ENCODE results near the gene NCEH1.
A peak's percentile ranks its signal among the peaks of the same experiment; 100 is the strongest.

NCEH1 gene

GRCh38 chr3:172751175-172751704, 40.4 kb upstream of the NCEH1 start:
- peak overlapping the region; percentile 97 for H3K9ac ChIP-seq (ENCODE audit: low read depth, low read length, poor library complexity, severe bottlenecking)
- TF ChIP-seq EZH2phosphoT487 (IDR thresholded peaks at IDR 0.05; ENCODE audit: borderline replicate concordance) (no peak), CTCF (conservative IDR thresholded peaks at IDR 0.05; ENCODE audit: low read length) (no peak)
- H3K4me1 ChIP-seq (ENCODE audit: insufficient read depth, low read length, poor library complexity, severe bottlenecking) = peaks cover 35% of the 10 kb centered on the region
- H3F3A ChIP-seq (ENCODE audit: low read depth) = no peaks in the 10 kb centered on the region
- peak overlapping the region; percentile 79 for H2AFZ ChIP-seq (ENCODE audit: low read length)
- peak overlapping the region; percentile 77 for H3K4me3 ChIP-seq (ENCODE audit: low read length, poor library complexity, severe bottlenecking)
- peak overlapping the region; percentile 75 for H3K4me2 ChIP-seq (ENCODE audit: low read depth, low read length, poor library complexity, severe bottlenecking)
- peaks cover 35% of the 10 kb centered on the region for H4K20me1 ChIP-seq (ENCODE audit: insufficient read depth, low read length, poor library complexity, severe bottlenecking)
- H3K27me3 ChIP-seq (ENCODE audit: insufficient read depth, low read length, poor library complexity, severe bottlenecking) = no peaks in the 10 kb centered on the region
- peaks cover 10% of the 10 kb centered on the region; the same call in 1 of the 2 replicates for H3K36me3 ChIP-seq (ENCODE audit: insufficient read depth, low read length)
- H3K9me2 ChIP-seq (replicated peaks; ENCODE audit: low read depth, low read length) = no peaks in the 10 kb centered on the region
- no peaks in the 10 kb centered on the region for H3K9me3 ChIP-seq (ENCODE audit: insufficient read depth, low read depth, low read length)
- peaks cover 56% of the 10 kb centered on the region for H3K79me2 ChIP-seq (ENCODE audit: insufficient read depth, low read length)

GRCh38 chr3:172750368-172751174, 39.7 kb upstream of the NCEH1 start, which contains the start of gene ECT2:
ECT2 (plus strand) TSS chr3:172750726; CDS start chr3:172754531, 3,805 bp downstream.
- Histone ChIP-seq H3K9me2 (replicated peaks; ENCODE audit: low read depth, low read length) (no peaks in the 10 kb centered on the region), H2AFZ (ENCODE audit: low read length) (peak within 1 kb of the TSS; percentile 79), H4K20me1 (ENCODE audit: insufficient read depth, low read length, poor library complexity, severe bottlenecking) (peaks cover 29% of the 10 kb centered on the region), H3K4me3 (ENCODE audit: low read length, poor library complexity, severe bottlenecking) (peak within 1 kb of the TSS; percentile 77), H3K4me1 (ENCODE audit: insufficient read depth, low read length, poor library complexity, severe bottlenecking) (peaks cover 28% of the 10 kb centered on the region), H3K27me3 (ENCODE audit: insufficient read depth, low read length, poor library complexity, severe bottlenecking) (no peaks in the 10 kb centered on the region), H3F3A (ENCODE audit: low read depth) (no peaks in the 10 kb centered on the region), H3K79me2 (ENCODE audit: insufficient read depth, low read length) (peaks cover 49% of the 10 kb centered on the region), H3K9me3 (ENCODE audit: insufficient read depth, low read depth, low read length) (no peaks in the 10 kb centered on the region), H3K4me2 (ENCODE audit: low read depth, low read length, poor library complexity, severe bottlenecking) (peak within 1 kb of the TSS; percentile 75), H3K9ac (ENCODE audit: low read depth, low read length, poor library complexity, severe bottlenecking) (peak within 1 kb of the TSS; percentile 97), H3K36me3 (ENCODE audit: insufficient read depth, low read length) (peaks cover 4% of the 10 kb centered on the region; the same call in 1 of the 2 replicates)
- TF ChIP-seq CTCF (conservative IDR thresholded peaks at IDR 0.05; ENCODE audit: low read length) (peak; percentile 67), EZH2phosphoT487 (IDR thresholded peaks at IDR 0.05; ENCODE audit: borderline replicate concordance) (no peak)

GRCh38 chr3:172750069-172750367, 39.2 kb upstream of the NCEH1 start:
- Histone ChIP-seq H3K9me3 (ENCODE audit: insufficient read depth, low read depth, low read length) (no peaks in the 10 kb centered on the region), H3K36me3 (ENCODE audit: insufficient read depth, low read length) (no peaks in the 10 kb centered on the region), H3K79me2 (ENCODE audit: insufficient read depth, low read length) (peaks cover 43% of the 10 kb centered on the region), H3K4me2 (ENCODE audit: low read depth, low read length, poor library complexity, severe bottlenecking) (peak overlapping the region; percentile 75), H3K9me2 (replicated peaks; ENCODE audit: low read depth, low read length) (no peaks in the 10 kb centered on the region), H3K4me1 (ENCODE audit: insufficient read depth, low read length, poor library complexity, severe bottlenecking) (peaks cover 23% of the 10 kb centered on the region), H3K4me3 (ENCODE audit: low read length, poor library complexity, severe bottlenecking) (peak overlapping the region; percentile 77), H3F3A (ENCODE audit: low read depth) (no peaks in the 10 kb centered on the region), H3K27me3 (ENCODE audit: insufficient read depth, low read length, poor library complexity, severe bottlenecking) (no peaks in the 10 kb centered on the region), H4K20me1 (ENCODE audit: insufficient read depth, low read length, poor library complexity, severe bottlenecking) (peaks cover 25% of the 10 kb centered on the region), H2AFZ (ENCODE audit: low read length) (peak overlapping the region; percentile 77), H3K9ac (ENCODE audit: low read depth, low read length, poor library complexity, severe bottlenecking) (peak overlapping the region; percentile 61)
- TF ChIP-seq CTCF (conservative IDR thresholded peaks at IDR 0.05; ENCODE audit: low read length) = no peak
- no peak for TF ChIP-seq EZH2phosphoT487 (IDR thresholded peaks at IDR 0.05; ENCODE audit: borderline replicate concordance)
